ENCODE data around the gene KIF1A.

KIF1A gene, protein sequence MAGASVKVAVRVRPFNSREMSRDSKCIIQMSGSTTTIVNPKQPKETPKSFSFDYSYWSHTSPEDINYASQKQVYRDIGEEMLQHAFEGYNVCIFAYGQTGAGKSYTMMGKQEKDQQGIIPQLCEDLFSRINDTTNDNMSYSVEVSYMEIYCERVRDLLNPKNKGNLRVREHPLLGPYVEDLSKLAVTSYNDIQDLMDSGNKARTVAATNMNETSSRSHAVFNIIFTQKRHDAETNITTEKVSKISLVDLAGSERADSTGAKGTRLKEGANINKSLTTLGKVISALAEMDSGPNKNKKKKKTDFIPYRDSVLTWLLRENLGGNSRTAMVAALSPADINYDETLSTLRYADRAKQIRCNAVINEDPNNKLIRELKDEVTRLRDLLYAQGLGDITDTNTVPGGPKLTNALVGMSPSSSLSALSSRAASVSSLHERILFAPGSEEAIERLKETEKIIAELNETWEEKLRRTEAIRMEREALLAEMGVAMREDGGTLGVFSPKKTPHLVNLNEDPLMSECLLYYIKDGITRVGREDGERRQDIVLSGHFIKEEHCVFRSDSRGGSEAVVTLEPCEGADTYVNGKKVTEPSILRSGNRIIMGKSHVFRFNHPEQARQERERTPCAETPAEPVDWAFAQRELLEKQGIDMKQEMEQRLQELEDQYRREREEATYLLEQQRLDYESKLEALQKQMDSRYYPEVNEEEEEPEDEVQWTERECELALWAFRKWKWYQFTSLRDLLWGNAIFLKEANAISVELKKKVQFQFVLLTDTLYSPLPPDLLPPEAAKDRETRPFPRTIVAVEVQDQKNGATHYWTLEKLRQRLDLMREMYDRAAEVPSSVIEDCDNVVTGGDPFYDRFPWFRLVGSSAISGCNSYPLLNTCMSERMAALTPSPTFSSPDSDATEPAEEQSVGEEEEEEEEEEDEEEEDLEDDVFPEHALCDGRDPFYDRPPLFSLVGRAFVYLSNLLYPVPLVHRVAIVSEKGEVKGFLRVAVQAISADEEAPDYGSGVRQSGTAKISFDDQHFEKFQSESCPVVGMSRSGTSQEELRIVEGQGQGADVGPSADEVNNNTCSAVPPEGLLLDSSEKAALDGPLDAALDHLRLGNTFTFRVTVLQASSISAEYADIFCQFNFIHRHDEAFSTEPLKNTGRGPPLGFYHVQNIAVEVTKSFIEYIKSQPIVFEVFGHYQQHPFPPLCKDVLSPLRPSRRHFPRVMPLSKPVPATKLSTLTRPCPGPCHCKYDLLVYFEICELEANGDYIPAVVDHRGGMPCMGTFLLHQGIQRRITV (N-terminal part only)

DNA sequence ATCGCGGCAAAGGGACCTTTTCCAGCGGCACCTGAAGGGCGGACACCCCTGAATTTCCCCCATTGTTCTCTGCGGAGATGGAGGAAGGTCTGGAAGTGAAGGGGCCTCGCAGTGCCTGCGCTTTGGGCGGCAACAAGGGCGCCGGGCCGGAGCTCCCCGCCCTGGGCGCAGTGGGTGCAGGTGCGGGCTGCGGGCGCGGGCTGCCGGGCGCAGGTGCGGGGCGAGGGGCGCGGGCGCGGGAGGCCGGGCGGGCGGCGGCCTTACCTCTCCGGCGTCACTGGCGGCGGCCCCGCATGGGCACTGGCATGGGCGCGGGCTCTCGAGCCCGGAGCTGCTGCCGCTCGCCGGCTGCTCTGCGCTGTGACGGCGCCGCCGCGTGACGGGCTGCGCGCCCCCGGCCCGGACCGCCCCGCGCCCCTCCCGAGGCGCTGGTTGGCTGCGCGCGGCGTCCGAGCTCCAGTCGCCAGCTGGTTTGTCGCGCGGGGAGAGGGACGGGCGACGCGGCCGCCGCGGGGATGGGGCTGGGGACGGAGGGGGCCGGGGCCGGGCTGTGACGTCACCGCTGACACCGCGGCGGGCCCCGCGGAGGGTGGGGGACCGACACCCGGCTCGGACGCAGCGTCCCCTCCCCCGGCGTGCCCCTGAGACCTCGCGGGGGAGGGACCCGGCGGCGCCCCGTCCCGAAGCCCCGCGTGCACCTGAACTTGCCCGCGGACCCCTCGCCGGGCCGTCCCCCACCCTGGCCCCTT is at the start of gene KIF1A:
Gene KIF1A (minus strand): TSS at position 362 of the 749 bp plus-strand sequence. CDS start 22,467 bp downstream, outside the sequence.
- DNase-seq (ENCODE audit: low read depth in 2 of 2) = no peak

DNA sequence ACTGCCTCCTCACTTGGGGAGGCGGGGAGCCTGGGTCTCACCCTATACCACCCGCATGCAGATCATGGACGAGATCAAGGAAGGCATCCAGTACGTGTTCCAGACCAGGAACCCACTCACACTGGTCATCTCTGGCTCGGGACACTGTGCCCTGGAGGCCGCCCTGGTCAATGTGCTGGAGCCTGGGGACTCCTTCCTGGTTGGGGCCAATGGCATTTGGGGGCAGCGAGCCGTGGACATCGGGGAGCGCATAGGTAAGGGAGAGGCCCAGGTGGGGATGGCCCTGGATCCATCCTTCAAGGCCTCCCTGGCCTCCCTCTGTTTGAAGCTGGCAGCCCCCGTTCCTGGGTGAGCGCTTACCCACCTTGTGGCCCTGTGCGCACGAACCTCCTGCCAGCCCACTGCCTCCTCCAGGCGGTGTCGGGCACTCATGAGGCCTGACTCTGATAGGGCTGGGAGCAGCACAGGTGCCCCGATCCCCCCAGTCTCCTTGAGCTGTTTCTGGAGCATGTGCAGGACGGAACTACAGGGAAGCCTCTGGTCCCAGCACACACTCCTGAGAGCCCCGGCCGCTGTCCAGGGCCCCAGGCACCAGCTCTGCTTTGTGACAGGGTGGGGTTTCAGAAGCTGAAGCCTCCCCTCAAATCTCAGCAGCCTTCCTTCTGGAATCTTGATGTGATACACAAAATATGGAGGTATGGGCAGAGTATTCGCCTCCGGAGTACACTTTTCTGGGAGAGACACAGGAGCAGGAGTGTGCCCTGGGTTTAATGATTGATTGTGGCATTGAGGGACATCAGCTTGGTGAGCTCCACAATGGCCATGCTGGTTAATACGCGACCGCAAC is 49.3 kb upstream of the KIF1A start:
- no peak for DNase-seq (ENCODE audit: low read depth in 2 of 2)

DNA sequence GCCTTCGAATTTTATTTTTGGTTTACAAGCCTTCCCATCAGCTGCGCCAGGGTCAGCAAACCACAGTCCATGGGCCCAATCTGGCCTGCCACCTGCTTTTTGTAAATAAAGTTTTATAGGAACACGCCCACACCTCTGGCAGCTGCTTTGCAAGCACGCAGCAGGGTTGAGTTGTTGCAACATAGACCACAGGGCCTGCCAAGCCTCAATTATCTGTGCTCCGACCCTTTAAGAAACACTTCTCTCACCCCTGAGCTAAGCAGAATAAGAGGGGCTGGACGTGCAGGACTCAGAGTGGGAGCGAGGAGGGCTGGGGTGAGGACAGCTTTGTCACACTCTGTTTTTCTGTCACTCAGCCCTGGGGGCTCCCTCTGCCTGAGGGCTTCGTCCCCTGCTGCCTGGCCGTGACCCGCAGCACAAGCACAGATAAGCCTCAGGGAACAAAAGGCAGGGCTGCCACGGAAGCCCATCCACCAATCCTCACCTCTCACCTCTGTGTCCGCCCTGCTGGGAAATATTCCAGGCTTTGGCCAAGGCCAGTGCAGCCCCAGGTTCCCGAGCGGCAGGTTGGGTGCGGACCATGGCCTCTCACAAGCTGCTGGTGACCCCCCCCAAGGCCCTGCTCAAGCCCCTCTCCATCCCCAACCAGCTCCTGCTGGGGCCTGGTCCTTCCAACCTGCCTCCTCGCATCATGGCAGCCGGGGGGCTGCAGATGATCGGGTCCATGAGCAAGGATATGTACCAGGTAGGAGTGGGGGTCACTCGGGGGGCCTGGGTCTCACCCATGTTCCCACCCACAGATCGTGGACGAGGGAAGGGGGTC is 48.5 kb upstream of the KIF1A start, which contains the start of gene AGXT:
Gene AGXT (plus strand): TSS at position 539 of the 823 bp plus-strand sequence. CDS start 42 bp downstream, at position 581.
- DNase-seq (ENCODE audit: low read depth in 2 of 2) = no peak

DNA sequence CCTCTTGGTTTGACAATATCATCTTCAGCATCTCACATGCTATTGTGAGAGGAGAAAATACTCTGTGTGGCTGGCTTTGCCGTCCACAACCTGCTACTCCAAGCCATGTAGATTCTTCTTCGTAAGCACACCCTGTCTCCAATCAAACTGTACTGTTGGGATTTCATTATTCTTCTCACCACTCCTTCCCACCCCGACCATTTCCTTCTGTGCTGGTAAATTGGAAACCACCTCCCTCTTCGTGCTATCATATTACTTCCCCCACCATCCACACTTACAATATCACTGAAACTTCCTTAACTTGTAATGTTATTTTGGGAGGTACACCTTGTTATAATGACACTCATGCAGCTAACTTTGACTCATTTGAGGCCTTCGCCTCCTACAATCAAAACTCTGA is 45.4 kb upstream of the KIF1A start:
- no peak for DNase-seq (ENCODE audit: low read depth in 2 of 2)

DNA sequence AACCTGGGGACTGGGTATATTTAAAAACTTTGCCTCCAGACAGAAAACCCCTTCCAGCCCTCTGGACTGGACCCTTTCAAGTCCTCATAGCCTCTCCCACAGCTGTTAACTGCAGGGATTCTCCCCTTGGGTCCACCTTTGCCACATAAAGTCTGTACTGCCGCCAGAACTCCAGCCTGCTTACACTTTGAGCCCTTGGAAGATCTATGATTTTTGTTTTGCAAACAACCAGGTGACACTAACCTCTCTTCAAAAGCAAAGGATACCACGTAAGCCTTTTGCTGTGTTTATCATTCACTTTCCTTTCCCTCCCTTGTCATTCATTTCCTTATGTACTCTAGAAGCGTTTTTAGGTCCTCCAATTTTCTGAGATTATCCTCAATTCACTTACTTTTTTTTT is 44.5 kb upstream of the KIF1A start:
- no peak for DNase-seq (ENCODE audit: low read depth in 2 of 2)

DNA sequence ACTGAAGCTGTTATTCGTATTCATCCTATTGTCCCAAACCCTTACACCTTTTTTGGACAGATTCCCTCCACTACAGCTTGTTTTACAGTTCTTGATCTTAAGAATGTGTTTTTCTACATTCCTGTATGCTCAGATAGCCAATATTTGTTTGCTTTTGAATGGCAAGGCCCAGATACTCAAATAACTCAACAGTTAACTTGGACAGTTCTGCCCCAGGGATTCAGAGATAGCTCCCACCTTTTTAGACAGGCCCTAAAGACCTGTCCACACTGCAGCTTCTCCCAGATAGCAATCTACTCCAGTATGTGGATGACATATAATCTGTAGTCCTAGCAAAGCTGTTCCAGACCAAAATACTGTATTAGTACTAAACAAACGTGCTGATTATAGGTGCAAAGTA is 41.5 kb upstream of the KIF1A start:
- DNase-seq (ENCODE audit: low read depth in 2 of 2) = no peak

DNA sequence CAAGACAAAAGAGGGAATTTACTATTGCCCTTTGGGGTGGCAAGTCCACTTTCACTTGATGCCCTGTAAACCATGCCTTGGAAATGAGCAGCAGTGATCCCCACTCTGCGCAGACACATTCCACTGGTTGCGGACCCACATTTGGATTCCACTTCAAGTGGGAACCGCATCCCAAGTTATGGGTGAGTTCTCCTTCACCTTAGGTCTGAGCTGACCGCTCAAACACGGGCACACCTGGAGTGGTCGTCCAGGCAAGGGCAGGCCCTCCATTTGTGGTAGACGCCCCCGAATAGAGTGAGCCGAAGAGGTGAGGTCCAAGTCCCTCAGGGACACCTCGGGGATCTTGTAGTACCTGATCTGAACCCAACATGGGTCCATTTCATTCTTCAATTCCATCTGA is 38.9 kb upstream of the KIF1A start:
- DNase-seq (ENCODE audit: low read depth in 2 of 2) = no peak

DNA sequence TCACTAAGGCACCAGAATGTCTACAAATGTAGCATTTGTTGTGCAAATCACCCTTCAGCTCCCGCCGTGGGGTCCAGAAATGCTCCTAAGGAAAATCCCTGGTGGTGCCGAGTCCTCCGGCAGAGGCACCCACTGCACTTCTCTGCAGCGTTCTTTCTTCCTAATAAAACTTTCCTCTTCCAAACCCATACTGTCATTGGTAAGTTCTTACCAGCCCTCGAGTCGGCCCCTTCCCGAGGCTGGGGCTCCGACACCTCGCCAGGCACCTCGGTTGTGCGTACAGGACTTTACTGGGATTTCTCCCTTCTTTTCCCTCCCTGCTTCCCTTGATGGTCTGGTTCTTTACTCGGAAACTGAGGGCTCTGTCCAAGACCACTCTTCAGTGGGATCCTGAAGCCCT is 38.3 kb upstream of the KIF1A start:
- no peak for DNase-seq (ENCODE audit: low read depth in 2 of 2)

DNA sequence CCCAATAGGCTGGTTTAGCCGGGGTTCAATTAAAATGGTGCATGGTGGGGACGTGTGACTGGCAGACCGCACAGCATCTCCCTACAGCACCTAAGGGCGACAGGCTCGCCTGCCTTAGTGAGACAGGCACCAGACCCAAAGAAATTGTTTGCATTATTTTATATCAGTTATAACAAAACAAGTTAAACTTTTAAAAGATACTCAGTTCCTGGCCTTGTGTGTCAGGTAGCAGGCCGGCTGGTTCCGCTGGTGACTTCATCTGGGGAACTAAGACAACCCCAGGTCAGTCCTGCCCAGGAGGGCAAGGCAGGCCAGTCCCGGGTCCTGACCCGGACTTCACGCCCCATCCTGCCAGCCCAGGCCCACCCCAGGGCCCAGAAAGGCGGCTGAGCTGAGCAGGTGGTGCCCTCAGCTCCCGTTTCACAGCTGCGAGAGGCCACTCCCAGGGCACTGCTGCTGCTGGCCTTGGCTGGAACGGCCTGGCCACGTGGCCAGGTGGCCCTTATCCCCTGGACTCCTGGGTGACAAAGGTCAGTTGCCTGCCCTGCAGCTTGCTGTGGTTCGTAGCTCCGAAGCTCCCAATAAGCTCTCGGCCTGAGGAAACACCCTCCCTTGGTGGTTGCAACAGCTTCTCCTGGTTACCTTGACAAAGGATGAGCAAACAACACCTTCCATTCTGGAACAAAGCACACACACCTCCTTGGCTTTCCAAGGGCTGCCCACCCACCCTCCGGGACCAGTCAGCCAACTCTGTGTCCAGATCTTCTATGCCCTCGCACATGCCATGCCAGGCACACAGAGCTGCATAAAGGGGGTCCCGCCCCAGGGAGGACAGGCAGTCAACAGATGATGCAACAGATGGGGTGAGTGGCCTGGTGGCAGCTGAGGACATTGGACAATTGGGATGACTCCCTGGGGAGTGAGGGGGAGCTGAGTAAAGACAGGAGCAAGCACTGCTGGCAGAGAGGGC is 37.3 kb upstream of the KIF1A start:
- DNase-seq (ENCODE audit: low read depth in 2 of 2) = no peak

DNA sequence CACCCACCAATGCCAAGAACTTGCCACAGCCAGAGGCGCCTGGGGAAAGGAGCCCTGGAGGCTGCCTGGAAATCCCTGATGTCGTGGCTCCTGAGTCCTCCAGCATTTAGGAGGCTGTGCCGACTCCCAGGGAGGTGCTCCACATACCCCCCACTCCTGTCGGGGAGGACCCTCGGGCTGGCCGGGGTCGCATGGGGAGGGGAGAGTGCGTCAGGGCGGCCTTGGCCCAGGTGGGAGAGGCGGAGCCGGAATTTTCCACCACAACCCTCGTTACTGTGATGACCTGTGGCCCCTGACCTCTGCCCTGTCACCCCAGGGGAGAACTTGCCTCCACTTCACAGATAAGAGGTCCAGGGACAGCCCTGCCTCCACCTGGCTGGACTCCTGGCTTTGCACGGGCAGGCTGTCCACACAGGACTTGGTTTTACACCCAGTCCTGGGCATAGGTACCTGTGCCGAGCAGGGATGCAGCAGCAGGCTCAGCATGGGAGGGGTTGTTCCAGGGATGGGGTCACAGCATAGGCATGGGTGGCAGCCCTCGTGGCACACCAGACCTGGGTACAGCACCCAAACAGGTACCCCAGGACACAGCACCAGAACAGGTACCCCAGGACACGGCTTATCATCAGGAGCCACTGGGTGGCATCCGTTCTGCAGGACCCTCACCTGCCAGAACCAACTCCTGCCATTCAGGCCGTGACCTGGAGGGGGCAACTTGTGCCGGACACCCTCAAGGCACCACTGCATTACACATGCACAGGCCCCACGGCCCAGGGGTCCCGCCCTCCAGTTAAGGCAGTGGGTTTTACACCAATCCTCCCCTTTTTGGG is 36.3 kb upstream of the KIF1A start:
- DNase-seq (ENCODE audit: low read depth in 2 of 2) = no peak

DNA sequence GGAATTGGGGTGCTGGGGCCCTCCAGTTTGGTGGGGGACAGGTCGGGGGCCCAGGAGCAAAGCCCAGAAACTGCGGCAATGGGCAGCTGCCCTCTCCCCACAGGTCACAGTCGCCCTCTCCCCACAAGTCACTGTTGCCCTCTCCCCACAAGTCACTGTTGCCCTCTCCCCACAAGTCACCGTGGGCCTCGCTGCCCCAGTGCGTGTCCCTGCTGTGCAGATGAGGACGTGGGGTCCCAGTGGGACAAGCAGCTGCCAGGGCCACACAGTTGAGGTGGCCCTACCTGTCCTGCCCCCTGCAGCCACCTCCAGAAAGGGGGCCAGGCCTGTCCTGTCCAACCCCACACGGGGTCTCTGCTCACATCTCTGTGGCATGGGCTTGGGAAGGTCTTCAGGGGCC is 35.7 kb upstream of the KIF1A start:
- DNase-seq (ENCODE audit: low read depth in 2 of 2) = no peak

DNA sequence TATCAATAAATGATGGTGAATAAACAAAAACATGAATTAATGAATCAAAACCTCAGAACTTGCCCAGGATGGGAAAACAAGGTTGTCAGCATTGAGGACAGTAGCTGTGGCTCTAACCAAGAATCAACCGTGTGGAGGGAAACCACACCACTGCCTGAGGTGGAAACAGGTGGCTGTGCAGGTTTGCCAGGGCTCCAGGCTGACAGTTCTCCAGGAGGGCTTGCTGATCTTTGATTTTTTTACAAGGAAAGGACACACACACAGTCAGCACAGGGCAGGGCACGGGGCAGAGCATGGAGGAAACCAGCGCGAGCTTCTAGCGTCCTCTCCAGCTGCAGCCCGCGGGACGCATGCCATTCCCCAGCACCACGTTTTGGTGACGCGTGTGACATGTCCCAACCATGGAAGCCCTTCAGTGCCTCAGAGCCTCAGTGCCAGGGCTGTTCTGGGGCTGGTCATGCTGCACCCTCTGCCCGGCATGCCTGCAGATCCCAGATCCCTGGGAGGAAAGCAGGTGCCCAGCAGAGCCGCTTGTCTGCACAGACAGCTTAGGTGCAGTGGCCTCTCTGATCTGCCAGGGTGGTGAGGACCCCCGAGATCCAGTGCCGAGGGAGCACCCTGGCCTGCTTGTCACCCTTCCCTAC is 32.8 kb upstream of the KIF1A start:
- DNase-seq (ENCODE audit: low read depth in 2 of 2) = no peak

DNA sequence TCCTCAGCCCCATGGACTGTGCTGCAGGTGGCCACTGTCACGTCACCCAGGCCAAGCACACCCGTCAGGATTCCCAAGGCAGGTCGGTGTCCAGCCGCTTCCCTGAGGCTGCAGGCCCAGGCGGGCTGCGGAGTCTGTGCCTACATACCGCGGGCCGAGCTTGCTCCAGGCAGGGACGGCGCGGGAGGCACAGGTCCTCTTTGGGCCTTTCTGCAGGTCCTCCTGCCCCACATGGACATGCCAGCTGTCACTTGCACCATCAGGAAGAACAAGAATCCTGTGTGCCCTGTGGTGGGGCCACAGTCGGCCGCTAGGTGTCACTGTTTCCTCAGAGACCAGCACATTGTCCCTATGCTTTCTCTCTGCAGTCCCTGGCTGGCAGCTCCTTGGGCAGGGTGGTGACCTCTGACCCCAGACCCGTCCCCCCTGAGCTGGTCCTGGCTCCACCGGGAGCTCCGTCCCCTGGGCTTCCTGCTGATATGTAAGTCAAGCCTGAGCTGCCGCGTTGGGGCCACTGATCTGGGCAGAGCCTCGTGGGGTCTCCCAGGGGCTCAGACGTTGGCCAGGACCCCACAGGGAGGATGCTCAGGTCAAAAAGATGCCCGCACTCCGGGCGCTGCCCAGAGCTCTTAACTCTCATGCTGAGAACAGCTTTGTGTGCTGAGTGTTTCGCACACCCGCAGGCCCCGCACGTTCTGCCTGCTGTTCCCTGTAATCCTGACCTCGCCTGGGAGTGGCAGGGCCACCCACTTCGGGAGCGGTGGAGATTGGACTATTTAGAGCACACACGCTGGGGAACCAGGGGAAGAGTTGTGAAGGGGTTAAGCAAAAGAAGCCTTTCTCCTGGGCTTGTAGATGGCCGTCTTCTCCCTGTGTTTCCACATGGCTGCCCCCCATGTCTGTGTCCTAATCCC is 31.3 kb upstream of the KIF1A start:
- DNase-seq (ENCODE audit: low read depth in 2 of 2) = peak; percentile 19 to 33

DNA sequence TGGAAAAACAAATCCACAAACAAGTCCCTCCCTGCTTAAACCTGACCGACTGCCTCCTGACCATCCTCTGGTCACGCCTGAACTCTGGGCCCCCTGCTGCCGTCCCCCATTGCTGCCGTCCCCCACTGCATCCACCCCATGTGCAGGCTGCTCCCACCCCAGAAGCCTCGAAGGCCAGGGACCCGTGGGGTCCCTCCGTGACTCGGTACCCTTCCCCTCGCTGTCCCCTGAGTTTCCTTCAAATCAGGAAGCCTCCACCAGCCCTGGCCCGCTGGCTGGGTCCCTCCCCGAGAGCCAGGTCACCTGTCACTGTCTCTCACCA is 30.7 kb upstream of the KIF1A start:
- no peak for DNase-seq (ENCODE audit: low read depth in 2 of 2)

DNA sequence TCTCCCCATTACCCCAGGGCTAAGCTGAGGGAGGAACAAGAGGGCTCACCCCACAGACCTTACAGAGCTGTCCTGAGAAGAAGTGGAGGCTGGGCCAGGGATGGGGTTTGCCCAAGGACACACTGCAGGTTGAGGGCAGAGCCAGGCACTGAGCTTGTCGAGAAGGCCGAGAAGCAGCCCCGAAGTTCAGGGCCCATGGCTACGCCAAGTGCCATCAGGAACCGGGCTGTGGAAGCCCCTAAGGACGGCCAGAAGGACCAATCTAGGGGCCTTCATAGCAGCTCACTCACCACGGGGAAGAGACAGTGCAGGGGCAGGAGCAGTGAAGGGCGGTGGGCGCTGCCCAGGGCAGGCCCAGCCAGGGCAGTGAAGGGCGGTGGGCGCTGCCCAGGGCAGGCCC is 30.0 kb upstream of the KIF1A start:
- no peak for DNase-seq (ENCODE audit: low read depth in 2 of 2)
